Heart left ventricle (tissue), 13 donors: Measurements from ENCODE around the gene IGF2.

Experiments used
- CTCF ChIP-seq, 12 donors: fragments of 200-600 bp; sonication (generic) in 4 of 12; IDR thresholded peaks; one replicate each; pipeline versions ENCODE4 v1.5.0 to v1.8.0; 2018 to 2022; ENCODE audit warnings: antibody characterized with exemption in 12 of 12, mild to moderate bottlenecking in 5 of 12
- POLR2A ChIP-seq, 2 donors: fragments of 450-650 bp; IDR thresholded peaks; one replicate each; pipeline ENCODE4 v1.6.1; 2017; ENCODE audit warnings: antibody characterized with exemption in 2 of 2, mild to moderate bottlenecking in 2 of 2, moderate library complexity in 2 of 2
- donor health status: ischemic (EF 13 %, LVEDD 7.1; RV severe dilation, severe dysfunction).
- donor health status: DM: no; HTN: yes; CAD: no.
- donor health status: DM: no; HTN: no; CAD: no.
- donor health status: ischemic (EF 25% LVEDD 6.9; RV normal size, moderate dysfunction).
- donor health status: ischemic (EF 25% LVEDD 5.7; RV mildly dilated, moderate dysfunction).
- donor health status: ischemic (EF 35%, LVEDD 5.7; RV mildly dilated, moderate dysfunction).
- donor health status: nonischemic (EF 11% LVEDD 7.7; RV severe dilation, severe dysfunction).
- donor health status: DM: yes; HTN: yes; CAD: no.
- donor health status: PGD.
- donor health status: ischemic (EF 29% LVEDD 5.4; RV normal size, mild dysfunction).
- donor health status: nonischemic (EF 23%, LVEDD 6.1; RV moderate dilation, normal function).

GRCh38 chr11:2136952-2137201, 2.3 kb downstream of the IGF2 start:
- no peak for TF ChIP-seq CTCF (IDR thresholded peaks at IDR 0.05)
- no peak for TF ChIP-seq POLR2A (IDR thresholded peaks at IDR 0.05)
